Upper lobe of left lung (tissue), 6 donors: ENCODE data around the gene TJP3. TPM values are rescaled to one million over a fixed set of nuclear protein-coding genes. Genes with fewer than 3 reads are reported as not detected.

ENCODE experiments used
- ATAC-seq, 2 donors: fragments of 200-7000 bp; cut with Tn5 transposase; one replicate each; pipeline ENCODE4 v1.9.1; 2022; ENCODE audit warnings: mild to moderate bottlenecking in 2 of 2, moderate library complexity in 2 of 2; ENCODE audit not compliant: low FRiP score in 2 of 2
- DNase-seq, 2 donors: peaks; one replicate each; pipeline ENCODE4 v3.0.0-alpha.2; 2019 to 2020
- H3K27ac ChIP-seq, 4 donors: fragments of 200-600 bp; sonication (generic); one replicate each; pipeline ENCODE4 v1.5.1; 2016 to 2019
- H3K27me3 ChIP-seq, 4 donors: fragments of 200-600 bp; sonication (generic); one replicate each; pipeline ENCODE4 v1.5.1; 2017 to 2019
- H3K36me3 ChIP-seq, 4 donors: fragments of 200-600 bp; sonication (generic); one replicate each; pipeline ENCODE4 v1.5.1; 2016 to 2019
- H3K4me1 ChIP-seq, 4 donors: fragments of 200-600 bp; sonication (generic); one replicate each; pipeline ENCODE4 v1.5.1; 2018 to 2019
- H3K4me3 ChIP-seq, 4 donors: fragments of 200-600 bp; sonication (generic); one replicate each; pipeline ENCODE4 v1.5.1; 2017 to 2019; ENCODE audit warnings: mild to moderate bottlenecking in 2 of 4, moderate library complexity in 1 of 4
- H3K9me3 ChIP-seq, 4 donors: fragments of 200-600 bp; sonication (generic); one replicate each; pipeline ENCODE4 v1.5.1; 2018 to 2019
- EP300 ChIP-seq, 4 donors: sonication (generic); formaldehyde crosslinking; IDR thresholded peaks; one replicate each; pipeline ENCODE4 v1.5.1; 2017; ENCODE audit warnings: antibody characterized with exemption in 4 of 4, control low read depth in 2 of 4
- POLR2A ChIP-seq, 4 donors: fragments of 450-650 bp; IDR thresholded peaks; one replicate each; pipeline ENCODE4 v1.5.1; 2016 to 2017; ENCODE audit warnings: antibody characterized with exemption in 4 of 4, mild to moderate bottlenecking in 2 of 4
- POLR2AphosphoS5 ChIP-seq, 2 donors: sonication (generic); formaldehyde crosslinking; IDR thresholded peaks; one replicate each; pipeline ENCODE4 v1.5.1; 2017; ENCODE audit warnings: antibody characterized with exemption in 2 of 2
- WGBS, 2 donors: methylation state at CpG; one replicate each; pipeline ENCODE4 v1.1.5; 2017 to 2018; 5-methylcytosine and 5-hydroxymethylcytosine counted together
- total RNA-seq, 6 donors: library from RNA; depleted of rRNA in 4 of 6; stranded (reverse); fragments of >200 nt in 4 of 6; gene quantifications; one replicate each; pipeline versions ENCODE4 v1.1.0 to v1.2.1, GENCODE V29; 2016 to 2021
- TF ChIP-seq, protein P1 (sequence below), 6 experiments: fragments of 450-650 bp in 4 of 6; fragments of 200-600 bp in 2 of 6; sonication (generic) in 2 of 6; IDR thresholded peaks; one replicate each; pipeline ENCODE4 v1.5.1; 2016 to 2019; ENCODE audit warnings: antibody characterized with exemption in 6 of 6
- donor health status: DM: no; HTN: no; CAD: no; lungs with moderate emphysema.
- donor health status: DM: no; HTN: yes; CAD: no; lungs with severe emphysema.

TJP3 gene
- total RNA-seq, 6 donors from 2014 or later = 27.2 to 94.3 (median 55.5) TPM

DNA sequence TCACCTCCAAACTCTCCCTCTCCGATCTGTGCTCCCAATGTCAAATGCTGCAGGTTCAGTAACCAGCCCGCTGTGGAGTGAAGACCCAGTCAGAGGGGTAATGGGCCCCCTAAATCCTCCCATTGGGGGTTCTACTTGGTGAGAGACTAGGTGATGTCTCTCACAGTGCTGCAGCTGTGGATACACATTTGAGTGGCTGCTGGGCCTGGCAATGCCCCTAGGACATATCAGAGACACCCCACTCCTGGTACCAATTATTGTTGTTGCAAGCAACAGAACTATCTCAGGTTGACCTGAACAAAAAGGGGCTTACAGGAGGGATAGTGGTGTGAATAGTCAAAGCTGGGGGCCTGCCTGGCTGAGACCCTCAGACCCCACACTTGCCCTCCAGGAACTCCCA is 73.4 kb downstream of the TJP3 start:
- no peak overlapping the region for H3K4me3 ChIP-seq
- DNase-seq (no peak), ATAC-seq (no peak)
- H3K27ac ChIP-seq = no peak overlapping the region
- H3K9me3 ChIP-seq = peaks cover 12 to 27% (median 17%) of the 10 kb centered on the region in 4 donors
- peaks cover 0 to 7% (median 3%) of the 10 kb centered on the region in 4 donors for H3K27me3 ChIP-seq
- TF ChIP-seq EP300 (IDR thresholded peaks at IDR 0.05) (no peak), POLR2A (IDR thresholded peaks at IDR 0.05) (no peak), POLR2AphosphoS5 (IDR thresholded peaks at IDR 0.05) (no peak)
- TF ChIP-seq, protein P1, sequence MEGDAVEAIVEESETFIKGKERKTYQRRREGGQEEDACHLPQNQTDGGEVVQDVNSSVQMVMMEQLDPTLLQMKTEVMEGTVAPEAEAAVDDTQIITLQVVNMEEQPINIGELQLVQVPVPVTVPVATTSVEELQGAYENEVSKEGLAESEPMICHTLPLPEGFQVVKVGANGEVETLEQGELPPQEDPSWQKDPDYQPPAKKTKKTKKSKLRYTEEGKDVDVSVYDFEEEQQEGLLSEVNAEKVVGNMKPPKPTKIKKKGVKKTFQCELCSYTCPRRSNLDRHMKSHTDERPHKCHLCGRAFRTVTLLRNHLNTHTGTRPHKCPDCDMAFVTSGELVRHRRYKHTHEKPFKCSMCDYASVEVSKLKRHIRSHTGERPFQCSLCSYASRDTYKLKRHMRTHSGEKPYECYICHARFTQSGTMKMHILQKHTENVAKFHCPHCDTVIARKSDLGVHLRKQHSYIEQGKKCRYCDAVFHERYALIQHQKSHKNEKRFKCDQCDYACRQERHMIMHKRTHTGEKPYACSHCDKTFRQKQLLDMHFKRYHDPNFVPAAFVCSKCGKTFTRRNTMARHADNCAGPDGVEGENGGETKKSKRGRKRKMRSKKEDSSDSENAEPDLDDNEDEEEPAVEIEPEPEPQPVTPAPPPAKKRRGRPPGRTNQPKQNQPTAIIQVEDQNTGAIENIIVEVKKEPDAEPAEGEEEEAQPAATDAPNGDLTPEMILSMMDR (IDR thresholded peaks at IDR 0.05) = no peak
- WGBS, 2 donors = 96 to 100% methylated on average over 2 of the region's 2 CpGs
- H3K4me1 ChIP-seq = peaks cover 0 to 19% (median 4%) of the 10 kb centered on the region in 4 donors
- peaks cover 0 to 10% (median 0%) of the 10 kb centered on the region in 4 donors for H3K36me3 ChIP-seq

DNA sequence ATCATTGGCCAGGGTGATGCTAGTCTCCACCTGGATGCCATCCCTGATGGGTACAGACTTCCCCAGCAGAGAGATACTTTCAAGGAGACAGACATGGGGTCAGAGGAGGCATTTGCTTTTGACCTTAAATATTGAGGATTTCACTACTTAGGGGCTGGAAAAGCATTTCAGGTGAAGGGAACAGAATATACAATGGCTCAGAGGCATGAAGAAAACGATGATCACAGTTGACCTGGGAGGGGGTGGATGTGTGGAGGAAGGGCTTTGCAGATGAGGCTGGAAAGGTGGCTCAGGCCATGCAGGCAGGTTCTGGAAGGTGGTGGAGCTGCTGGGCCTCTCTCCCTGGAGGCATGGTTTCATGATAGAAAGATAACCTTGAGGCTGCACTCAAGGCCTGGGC is 74.1 kb downstream of the TJP3 start:
- Histone ChIP-seq H3K4me3 (no peak overlapping the region), H3K4me1 (peaks cover 0 to 22% (median 4%) of the 10 kb centered on the region in 4 donors), H3K27ac (no peak overlapping the region), H3K36me3 (peaks cover 0 to 10% (median 0%) of the 10 kb centered on the region in 4 donors), H3K9me3 (peaks cover 12 to 27% (median 17%) of the 10 kb centered on the region in 4 donors), H3K27me3 (peaks cover 0 to 7% (median 3%) of the 10 kb centered on the region in 4 donors)
- DNase-seq (no peak), ATAC-seq (no peak)
- TF ChIP-seq EP300 (IDR thresholded peaks at IDR 0.05) = no peak
- TF ChIP-seq, protein P1 (IDR thresholded peaks at IDR 0.05) = no peak
- no peak for TF ChIP-seq POLR2A (IDR thresholded peaks at IDR 0.05)
- no peak for TF ChIP-seq POLR2AphosphoS5 (IDR thresholded peaks at IDR 0.05)
- 86 to 100% methylated on average over 1 of the region's 1 CpG for WGBS, 2 donors

DNA sequence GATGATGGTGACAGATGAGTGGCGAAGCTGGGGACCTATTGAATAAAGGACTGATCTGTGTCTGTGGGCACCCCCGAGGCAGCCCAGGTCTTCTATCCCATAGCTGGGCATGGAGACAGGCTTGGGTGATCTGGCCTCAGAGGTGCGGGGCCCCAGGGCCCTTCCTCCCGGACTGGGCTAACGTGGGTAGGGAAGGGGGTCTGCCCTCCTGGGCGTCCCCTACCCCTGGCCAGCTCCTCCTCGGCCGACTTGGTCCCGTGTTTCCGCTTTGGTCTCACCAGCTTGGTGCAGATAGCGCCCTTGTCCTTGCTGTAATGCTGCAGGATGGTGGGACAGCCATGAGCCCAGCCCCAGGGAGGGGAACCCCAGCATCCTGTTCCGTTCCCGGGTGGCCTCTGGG is 74.7 kb downstream of the TJP3 start:
- no peak overlapping the region for H3K27ac ChIP-seq
- no peak for ATAC-seq
- peaks cover 12 to 27% (median 17%) of the 10 kb centered on the region in 4 donors for H3K9me3 ChIP-seq
- peaks cover 0 to 7% (median 3%) of the 10 kb centered on the region in 4 donors for H3K27me3 ChIP-seq
- no peak for DNase-seq
- WGBS, 2 donors = 94 to 98% methylated on average over 10 to 11 of the region's 13 CpGs
- H3K4me3 ChIP-seq = no peak overlapping the region
- H3K4me1 ChIP-seq = peaks cover 0 to 22% (median 4%) of the 10 kb centered on the region in 4 donors
- TF ChIP-seq POLR2A (IDR thresholded peaks at IDR 0.05) (no peak), POLR2AphosphoS5 (IDR thresholded peaks at IDR 0.05) (no peak), EP300 (IDR thresholded peaks at IDR 0.05) (no peak)
- TF ChIP-seq, protein P1 (IDR thresholded peaks at IDR 0.05) = no peak
- H3K36me3 ChIP-seq = peaks cover 0 to 10% (median 0%) of the 10 kb centered on the region in 4 donors

DNA sequence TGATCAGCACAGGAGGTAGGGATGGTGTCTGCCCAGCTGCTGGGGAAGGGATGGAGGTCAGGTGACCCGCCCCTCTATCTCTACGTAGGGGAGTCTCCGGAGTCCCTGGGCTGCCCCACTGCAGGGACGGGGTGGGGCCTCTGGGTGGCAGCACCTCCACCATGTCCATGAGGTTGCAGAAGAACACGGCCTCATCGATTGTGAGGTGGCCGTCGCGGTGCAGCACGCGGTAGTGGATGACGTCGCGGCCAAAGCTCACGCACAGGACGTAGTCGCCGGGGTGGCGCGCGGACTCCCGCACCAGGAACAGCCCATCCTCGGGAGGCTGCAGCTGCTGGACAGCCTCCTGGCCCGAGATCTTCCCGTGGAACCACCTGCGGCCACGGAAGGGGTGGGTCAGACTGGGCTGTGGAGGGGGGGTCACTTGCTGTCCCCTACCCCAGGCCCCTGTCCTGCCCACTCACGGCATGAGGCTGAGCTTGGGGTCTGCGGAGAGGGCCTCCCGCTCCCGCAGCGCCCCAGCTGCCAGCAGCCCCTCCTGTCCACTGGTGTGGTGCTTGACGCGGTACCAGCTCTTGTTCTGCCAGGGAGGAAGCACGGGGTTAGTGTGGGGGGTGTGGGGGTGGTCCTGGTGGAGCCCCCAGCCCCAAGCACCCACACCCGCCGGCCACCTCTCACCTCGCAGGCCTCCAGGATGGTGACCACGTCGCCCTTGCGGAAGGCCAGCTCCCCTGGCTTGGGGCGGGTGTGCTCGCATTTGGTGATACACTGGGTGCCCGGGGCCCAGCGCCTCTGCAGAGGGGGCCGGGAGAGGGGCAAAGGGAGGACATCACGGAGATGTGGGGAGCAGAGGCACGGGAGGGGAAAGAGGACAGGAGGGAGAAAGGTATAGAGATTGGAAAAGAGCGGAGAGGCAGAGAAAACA is 75.7 kb downstream of the TJP3 start:
- Histone ChIP-seq H3K27ac (no peak overlapping the region), H3K9me3 (peaks cover 12 to 27% (median 17%) of the 10 kb centered on the region in 4 donors), H3K4me3 (no peak overlapping the region), H3K4me1 (peaks cover 0 to 22% (median 4%) of the 10 kb centered on the region in 4 donors), H3K36me3 (peaks cover 0 to 10% (median 0%) of the 10 kb centered on the region in 4 donors), H3K27me3 (peaks cover 0 to 7% (median 3%) of the 10 kb centered on the region in 4 donors)
- DNase-seq (peak in 1 of 2 donors; percentile 83), ATAC-seq (no peak)
- TF ChIP-seq, protein P1 (IDR thresholded peaks at IDR 0.05) = peak in 5 of 6 experiments; percentile 20 to 39 (median 25)
- TF ChIP-seq POLR2A (IDR thresholded peaks at IDR 0.05) = no peak
- WGBS, 2 donors = 80 to 87% methylated on average over 44 to 48 of the region's 49 CpGs
